Urothelium cell line (cell line): Measurements from ENCODE around the gene SKI.
"Not testable (repeated sequence)": the region's sequence is repeated elsewhere in the genome, so short reads cannot be mapped to it uniquely, and the experiment has no call there.

ENCODE experiments used
- DNase-seq: peaks from one replicate; pipeline ENCODE4 v3.0.0; 2011; ENCODE audit warnings: low spot score, mixed read lengths
- FAIRE-seq: peaks from 2 replicates; lab custom pipeline; 2011; peaks lifted over from hg19 to GRCh38; lab: Jason Lieb, UNC

The SKI gene

GRCh38 chr1:2316451-2316961, 88.4 kb downstream of the SKI start:
- DNase-seq (no peak), FAIRE-seq (no peak)

GRCh38 chr1:2317230-2318065, 89.3 kb downstream of the SKI start:
- FAIRE-seq = no peak
- no peak for DNase-seq

GRCh38 chr1:2318314-2319278, 90.5 kb downstream of the SKI start:
- FAIRE-seq (no peak), DNase-seq (no peak)

DNA sequence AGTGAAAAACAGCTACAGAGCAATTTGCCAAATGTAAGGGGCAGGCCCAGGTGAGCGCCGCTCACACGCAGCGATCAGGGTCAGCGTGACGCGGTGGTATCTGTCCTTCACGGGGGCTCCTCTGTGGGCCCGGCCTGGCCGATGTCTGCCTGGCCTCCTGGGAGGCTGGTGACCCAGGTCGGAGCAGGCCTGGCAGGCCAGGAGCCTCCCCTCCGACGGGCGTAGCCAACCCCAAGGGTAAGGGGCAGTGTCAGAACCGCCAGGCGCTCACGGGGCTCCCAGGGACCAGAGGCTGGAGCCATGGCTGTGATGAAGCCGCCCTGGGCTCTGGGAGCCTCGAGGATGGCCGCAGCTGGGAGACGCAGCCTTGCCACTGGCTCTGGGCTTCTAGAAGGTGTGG, 91.2 kb downstream of the SKI start:
- no peak for FAIRE-seq
- no peak for DNase-seq

- no peak for FAIRE-seq
- DNase-seq = no peak
These were observed 91.9 kb downstream of the SKI start for GRCh38 chr1:2320006-2320405.

GRCh38 chr1:2320760-2321667, 92.9 kb downstream of the SKI start:
- DNase-seq (no peak), FAIRE-seq (no peak)

DNA sequence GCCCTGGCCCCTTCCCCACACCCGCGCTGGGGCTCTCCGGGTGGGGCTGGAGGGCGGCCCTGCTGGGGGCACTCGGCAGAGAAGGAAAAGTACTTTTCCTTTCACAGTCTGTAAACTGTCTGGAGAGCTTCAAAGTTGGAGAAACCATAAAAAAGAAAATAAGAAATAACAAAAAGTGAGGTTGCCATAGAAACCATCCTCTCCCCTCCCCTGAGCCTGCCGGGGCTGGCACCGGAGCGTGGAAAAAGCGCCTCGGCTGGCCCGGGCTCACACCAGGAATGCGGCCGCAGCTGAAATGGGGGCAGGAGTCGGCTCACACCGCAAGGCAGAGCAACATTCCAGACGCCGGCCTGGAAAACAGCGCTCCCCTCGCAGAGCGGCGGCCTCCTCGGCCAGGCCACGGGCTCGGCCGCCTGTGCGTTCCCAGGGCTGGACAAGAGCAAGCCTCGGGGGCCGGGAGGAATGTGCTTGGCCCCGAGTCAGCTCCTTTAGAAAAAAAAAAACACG, 94.0 kb downstream of the SKI start:
- DNase-seq (peak; percentile 80), FAIRE-seq (no peak)

DNA sequence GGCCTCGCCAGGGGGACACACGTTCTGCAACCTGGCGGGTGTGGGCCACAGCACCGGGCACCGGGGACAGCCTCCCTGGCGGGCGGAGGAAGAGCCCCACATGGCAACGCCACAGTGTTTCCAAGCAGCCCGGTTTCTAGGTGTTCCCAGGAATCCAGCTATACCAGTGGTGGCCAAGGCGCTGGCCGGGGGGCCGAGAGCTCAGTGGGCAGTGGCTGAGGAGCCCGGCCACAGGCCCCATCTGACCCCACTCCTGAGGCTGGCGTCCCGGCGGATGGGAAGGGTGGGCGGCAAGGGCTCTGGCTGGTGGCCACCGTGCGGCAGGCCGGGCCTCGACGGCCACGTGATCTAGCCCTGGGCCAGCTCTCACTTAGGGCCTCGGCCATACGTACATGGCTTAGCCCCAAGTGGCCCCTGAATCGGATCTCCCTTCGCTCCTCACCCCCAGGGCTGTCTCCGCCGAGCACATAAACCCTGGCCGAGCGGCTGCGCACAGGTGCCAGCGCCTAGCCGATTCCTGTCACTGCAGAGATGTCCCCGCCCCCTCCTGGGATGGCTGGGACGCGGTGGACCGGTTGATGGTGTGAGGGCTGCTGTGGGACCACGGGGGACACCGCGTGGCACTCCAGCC, 94.6 kb downstream of the SKI start:
- DNase-seq (peak; percentile 20), FAIRE-seq (no peak)

DNA sequence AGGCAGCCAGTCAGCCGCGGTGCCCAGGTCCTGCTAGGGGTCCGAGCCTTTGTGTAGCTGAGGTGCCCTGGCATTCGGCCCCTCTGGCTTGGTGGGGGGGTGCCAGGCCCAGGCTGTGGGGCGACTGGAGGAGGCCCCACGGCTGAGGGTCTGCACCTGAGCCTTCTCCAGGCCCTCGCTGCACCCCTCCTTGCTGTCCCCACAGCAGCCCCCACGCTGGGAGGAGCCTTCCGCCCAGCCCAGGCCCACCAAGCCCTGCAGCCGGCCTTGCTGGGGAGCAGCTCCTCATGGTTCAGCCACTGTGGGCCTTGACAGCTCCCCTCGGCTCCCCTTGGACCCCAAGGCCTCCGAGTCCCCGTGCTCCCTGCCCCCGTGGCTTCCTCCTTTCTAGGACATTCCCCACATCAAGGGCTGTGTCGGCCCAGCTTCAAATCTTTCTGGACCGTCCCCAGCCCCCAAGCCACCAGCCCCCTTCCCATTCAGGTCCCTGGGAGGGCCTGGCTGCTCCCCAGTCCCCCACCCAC, 95.4 kb downstream of the SKI start:
- DNase-seq = no peak
- FAIRE-seq = no peak

DNA sequence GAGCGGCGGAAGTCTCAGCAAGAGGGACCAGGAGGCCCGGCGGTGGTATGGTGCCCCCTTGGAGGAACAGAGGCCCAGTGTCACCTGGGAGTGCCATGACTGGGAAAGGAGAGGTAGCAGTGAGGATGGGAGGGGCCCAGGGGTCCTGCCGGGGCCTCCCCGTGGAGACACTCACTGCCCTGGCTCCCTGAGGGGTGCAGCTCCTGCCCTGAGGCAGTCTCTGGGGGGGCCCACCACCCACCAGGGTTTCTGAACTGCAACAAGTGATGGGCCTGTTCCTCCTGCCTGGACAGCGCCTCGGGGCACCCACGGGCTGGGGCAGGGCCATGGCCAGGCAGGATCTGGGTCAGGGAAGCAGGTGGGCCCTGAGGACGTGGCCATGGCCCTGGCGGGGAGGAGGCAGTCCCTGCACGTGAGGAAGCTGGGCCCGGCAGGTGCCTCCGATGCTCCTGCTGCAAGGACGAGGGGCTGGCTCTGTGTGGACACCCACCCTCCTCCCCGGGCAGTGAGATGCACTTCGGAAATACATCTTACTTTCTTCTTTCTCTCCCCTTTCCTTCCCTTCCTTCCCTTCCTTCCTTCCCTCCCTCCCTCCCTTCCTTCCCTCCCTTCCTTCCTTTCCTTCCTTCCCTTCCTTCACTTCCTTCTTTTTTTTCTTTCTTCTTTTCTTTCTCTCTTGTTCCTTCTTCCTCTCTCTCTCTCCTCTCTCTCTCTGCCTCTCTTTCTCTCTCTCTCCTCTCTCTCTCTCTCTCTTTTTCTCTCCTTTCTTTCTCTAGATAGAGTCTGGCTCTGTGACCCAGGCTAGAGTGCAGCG, 96.6 kb downstream of the SKI start:
- no peak for DNase-seq

GRCh38 chr1:2326524-2326923, 98.4 kb downstream of the SKI start:
- FAIRE-seq = no peak
- no peak for DNase-seq

More for the DNA sequence above, 96.6 kb downstream of the SKI start:
- no peak for FAIRE-seq

DNA sequence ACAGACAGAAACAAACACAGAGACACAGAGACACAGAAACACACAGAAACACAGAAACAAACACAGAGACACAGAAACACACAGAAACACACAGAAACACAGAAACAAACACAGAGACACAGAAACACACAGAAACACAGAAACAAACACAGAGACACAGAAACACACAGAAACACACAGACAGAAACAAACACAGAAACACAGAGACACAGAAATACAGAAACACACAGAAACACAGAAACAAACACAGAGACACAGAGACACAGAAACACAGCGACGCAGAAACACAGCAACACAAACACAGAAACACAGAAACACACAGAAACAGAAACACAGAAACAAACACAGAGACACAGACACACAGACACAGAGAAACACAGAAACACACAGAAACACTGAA, 99.0 kb downstream of the SKI start:
- not testable (repeated sequence) for DNase-seq, FAIRE-seq

- no peak for FAIRE-seq
- no peak for DNase-seq
These were observed 99.7 kb downstream of the SKI start for GRCh38 chr1:2327841-2328240.

DNA sequence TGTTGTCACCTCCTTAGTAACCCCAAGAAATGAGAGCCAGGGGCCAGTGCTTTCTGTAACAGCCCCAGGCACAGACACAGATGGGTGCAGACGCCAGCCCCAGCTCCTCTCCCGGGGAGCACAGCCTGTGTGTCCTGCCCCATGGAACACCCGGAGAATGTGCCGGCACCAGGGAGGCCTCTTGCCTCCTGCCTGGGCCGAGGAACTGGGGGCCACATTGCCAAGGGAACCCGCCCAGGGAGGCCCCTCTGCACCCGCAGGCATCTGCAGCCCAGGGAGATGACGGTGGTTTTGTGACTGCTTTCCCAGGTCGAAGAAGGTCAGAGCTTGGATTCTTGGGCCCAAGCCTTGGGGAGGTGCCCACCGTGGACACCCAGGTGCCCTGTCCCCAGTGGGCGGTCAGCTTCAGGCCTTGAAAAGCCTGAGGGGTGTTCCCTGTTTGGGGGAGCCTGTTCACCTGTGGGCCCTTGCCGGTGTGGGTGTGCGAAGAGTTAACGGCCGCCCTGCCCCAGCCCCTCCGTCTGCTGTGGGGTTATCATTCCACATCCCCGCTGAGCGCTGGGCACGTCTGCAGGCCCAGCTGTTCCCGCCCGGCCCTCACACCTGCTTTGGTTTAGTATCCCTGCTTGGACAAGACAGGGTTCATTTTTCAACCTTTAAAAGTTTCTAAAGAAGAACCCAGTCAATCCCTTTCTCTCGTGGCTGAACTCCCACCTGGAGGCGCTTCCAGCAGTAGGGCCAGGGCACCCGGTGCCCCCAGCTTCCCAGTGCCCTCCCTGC, 100.7 kb downstream of the SKI start:
- FAIRE-seq (no peak), DNase-seq (no peak)

GRCh38 chr1:2330035-2330434, 101.9 kb downstream of the SKI start:
- no peak for FAIRE-seq
- no peak for DNase-seq

DNA sequence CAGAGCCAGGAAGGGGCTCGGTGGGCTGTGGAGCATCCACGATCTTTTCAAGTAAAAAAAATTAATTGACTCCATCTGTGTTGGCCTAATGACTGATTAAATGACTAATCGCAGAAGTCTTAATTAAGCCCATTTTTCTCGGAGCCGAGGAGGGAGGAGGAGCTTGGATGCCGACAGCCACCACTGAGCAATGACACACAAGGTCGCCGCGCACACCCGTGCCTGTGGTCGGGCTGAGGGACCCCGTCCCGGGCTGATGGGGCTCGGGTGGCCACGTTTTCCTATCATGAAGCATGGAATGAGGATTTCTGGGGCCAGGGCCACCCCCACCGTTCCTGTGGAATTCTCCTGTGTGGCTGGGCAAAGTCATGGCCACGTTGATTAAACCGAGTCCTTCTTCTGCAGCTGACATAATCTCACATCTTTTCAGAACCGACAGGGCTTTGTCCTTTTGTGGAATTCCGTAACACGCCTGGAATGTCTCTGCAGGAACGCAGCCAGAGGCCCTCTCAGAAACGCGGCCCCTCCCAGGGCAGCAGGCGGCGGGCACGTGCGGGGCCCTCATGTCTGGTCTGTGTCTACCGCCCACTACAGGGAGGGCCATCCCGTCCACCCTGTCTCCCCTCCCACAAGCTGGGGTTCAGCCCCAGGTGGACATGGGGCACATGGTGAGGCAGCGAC, 102.5 kb downstream of the SKI start:
- FAIRE-seq (no peak), DNase-seq (peak; percentile 82)

DNA sequence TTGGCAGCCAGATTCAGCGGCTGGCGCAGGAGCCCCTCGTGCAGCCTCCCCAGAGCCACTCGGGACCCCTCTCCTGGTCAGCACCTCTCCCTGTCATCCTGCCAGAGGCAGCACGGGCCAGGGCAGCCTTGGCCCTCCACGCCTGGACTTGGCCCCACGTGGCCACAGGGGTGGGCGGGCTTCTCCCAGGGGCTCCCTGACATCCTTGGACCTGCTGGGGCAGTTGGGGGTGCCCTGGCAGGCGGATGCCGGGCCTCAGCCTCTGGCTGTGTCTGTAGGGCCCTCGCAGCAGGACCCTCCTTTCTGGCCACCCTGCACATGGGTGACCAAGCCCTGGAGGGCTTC, 103.1 kb downstream of the SKI start:
- DNase-seq (no peak), FAIRE-seq (no peak)
